Transverse colon (tissue), 4 donors: ENCODE data around the gene GMFB.

Source experiments
- CTCF ChIP-seq, 5 experiments: fragments of 200-600 bp in 3 of 5; fragments of 450-650 bp in 2 of 5; sonication (generic) in 3 of 5; IDR thresholded peaks; 1 replicate in 2 of 5; 2 replicates in 3 of 5; pipeline ENCODE4 v1.5.1; 2016 to 2017; ENCODE audit warnings: antibody characterized with exemption in 5 of 5, inconsistent platforms in 3 of 5, mild to moderate bottlenecking in 2 of 5, moderate library complexity in 1 of 5
- EP300 ChIP-seq: sonication (generic); formaldehyde crosslinking; IDR thresholded peaks from one replicate; pipeline ENCODE4 v1.6.1; 2017; ENCODE audit warnings: antibody characterized with exemption, low read depth
- POLR2A ChIP-seq: fragments of 450-650 bp; IDR thresholded peaks from one replicate; pipeline ENCODE4 v1.6.1; 2016; ENCODE audit warnings: antibody characterized with exemption, mild to moderate bottlenecking, moderate library complexity
- POLR2AphosphoS5 ChIP-seq, 3 donors: sonication (generic); formaldehyde crosslinking; IDR thresholded peaks; one replicate each; pipeline ENCODE4 v1.6.1; 2016; ENCODE audit warnings: antibody characterized with exemption in 3 of 3

GRCh38 chr14:54462048-54462447 lies 26.7 kb downstream of the GMFB start:
- no peak for TF ChIP-seq CTCF (IDR thresholded peaks at IDR 0.05)
- TF ChIP-seq POLR2A, result no peak
- no peak for TF ChIP-seq POLR2AphosphoS5 (IDR thresholded peaks at IDR 0.05)
- TF ChIP-seq EP300, result no peak
